Activated CD4-positive, alpha-beta T cell treated with anti-CD3 and anti-CD28 coated beads, Interleukin-2, amount 50 U/mL, for 24 hours (primary cell): Measurements from ENCODE around the gene ZNF845.
A peak's percentile ranks its signal among the peaks of the same experiment; 100 is the strongest.
"Not testable (repeated sequence)": the region's sequence is repeated elsewhere in the genome, so short reads cannot be mapped to it uniquely, and the experiment has no call there.

Source experiments
- DNase-seq, 2 donors: peaks; one replicate each; pipeline ENCODE4 v3.0.0-alpha.2; 2020; ENCODE audit warnings: low read depth in 1 of 2, low spot score in 1 of 2

ZNF845 gene

GRCh38 chr19:53333463-53334449 is at the start of gene ZNF845:
ZNF845 (plus strand) TSS chr19:53333749; CDS start chr19:53341308, 7,559 bp downstream.
- peak; percentile 94 to 98 for DNase-seq

- no peak for DNase-seq
Measured at GRCh38 chr19:53285087-53285486, 48.5 kb upstream of the ZNF845 start.

GRCh38 chr19:53290758-53291549 is 42.6 kb upstream of the ZNF845 start:
- DNase-seq = no peak

GRCh38 chr19:53294786-53295441 is 38.6 kb upstream of the ZNF845 start:
- DNase-seq = no peak

- not testable (repeated sequence) for DNase-seq
Measured at GRCh38 chr19:53301341-53301740, 32.2 kb upstream of the ZNF845 start.

- no peak for DNase-seq
Measured at GRCh38 chr19:53308339-53308811, 25.2 kb upstream of the ZNF845 start.

- no peak for DNase-seq
Measured at GRCh38 chr19:53311044-53311443, 22.5 kb upstream of the ZNF845 start.

GRCh38 chr19:53311897-53312296 is 21.7 kb upstream of the ZNF845 start:
- no peak for DNase-seq

- DNase-seq = no peak
Measured at GRCh38 chr19:53328967-53329366, 4.6 kb upstream of the ZNF845 start.

- no peak for DNase-seq
Measured at GRCh38 chr19:53332484-53332883, 1.1 kb upstream of the ZNF845 start.

GRCh38 chr19:53333066-53333462 is 485 bp upstream of the ZNF845 start:
- DNase-seq = peak in 1 of 2 donors; percentile 13

GRCh38 chr19:53344403-53344802 is 10.9 kb downstream of the ZNF845 start:
- DNase-seq = not testable (repeated sequence)

- no peak for DNase-seq
Measured at GRCh38 chr19:53355739-53356138, 22.2 kb downstream of the ZNF845 start.

- no peak for DNase-seq
Measured at GRCh38 chr19:53357821-53358581, 24.5 kb downstream of the ZNF845 start.

- DNase-seq = not testable (repeated sequence)
Measured at GRCh38 chr19:53360056-53360455, 26.5 kb downstream of the ZNF845 start.

GRCh38 chr19:53365134-53365898 is 31.8 kb downstream of the ZNF845 start, which contains the start of gene ZNF525:
ZNF525 (plus strand) TSS chr19:53365705; CDS start chr19:53372282, 6,577 bp downstream.
- peak; percentile 92 to 93 for DNase-seq

GRCh38 chr19:53365899-53366493 is 32.4 kb downstream of the ZNF845 start:
- peak in 1 of 2 donors; percentile 25 for DNase-seq

GRCh38 chr19:53372196-53372595 is 38.6 kb downstream of the ZNF845 start:
- no peak for DNase-seq

GRCh38 chr19:53374288-53374687 is 40.7 kb downstream of the ZNF845 start:
- no peak for DNase-seq
